Panc1 (cell line): Measurements from ENCODE around the gene LETM1. TPM values are rescaled to one million over a fixed set of nuclear protein-coding genes. Genes with fewer than 3 reads are reported as not detected.

Experiments
- ATAC-seq: fragments of 200-7000 bp; cut with Tn5 transposase; 2 replicates; pipeline ENCODE4 v1.9.1; 2020; ENCODE audit warnings: mild to moderate bottlenecking, moderate library complexity
- BruUV-seq: library from RNA; stranded (reverse); fragments of 400-500 nt; replicated peaks from 2 replicates; lab custom pipeline; 2021; lab: Mats Ljungman, UMichigan
- CTCF ChIA-PET: fragments of 300-600 bp; sonication (Branson Sonifier 250); formaldehyde crosslinking; loops from one replicate; lab custom pipeline; 2022; ENCODE audit warnings: antibody characterized with exemption; lab: Charles Lee
- POLR2A ChIA-PET: fragments of 300-600 bp; sonication (Branson Sonifier 250); formaldehyde crosslinking; loops from one replicate; lab custom pipeline; 2022; ENCODE audit warnings: antibody characterized with exemption; lab: Charles Lee
- DNase-seq: peaks from one replicate; pipeline ENCODE4 v3.0.0-alpha.2; 2010; ENCODE audit warnings: low read depth, low spot score
- H3K27ac ChIP-seq: 2 replicates; pipeline ENCODE4 v1.5.1; 2011; ENCODE audit warnings: mild to moderate bottlenecking, low read length, inconsistent platforms
- H3K27me3 ChIP-seq: fragments of 200-500 bp; sonication (Bioruptor generic); 2 replicates; pipeline ENCODE4 v1.6.0; 2014; ENCODE audit warnings: low read length, inconsistent platforms; ENCODE audit not compliant: control insufficient read depth, insufficient read depth
- H3K36me3 ChIP-seq: fragments of 200-500 bp; sonication (Bioruptor generic); 2 replicates; pipeline ENCODE4 v1.5.1; 2014; ENCODE audit warnings: inconsistent platforms, mild to moderate bottlenecking, low read length, moderate library complexity; ENCODE audit not compliant: control insufficient read depth, insufficient read depth
- H3K4me1 ChIP-seq: 2 replicates; pipeline ENCODE4 v1.5.1; 2011; ENCODE audit warnings: inconsistent platforms, mild to moderate bottlenecking, low read length, moderate library complexity; ENCODE audit not compliant: control insufficient read depth, insufficient read depth
- H3K4me3 ChIP-seq, 2 experiments: 2 replicates each; pipeline ENCODE4 v1.5.1; 2011 to 2012; ENCODE audit warnings: low read depth in 2 of 2, low read length in 2 of 2, mild to moderate bottlenecking in 2 of 2, inconsistent platforms in 1 of 2, moderate library complexity in 1 of 2
- H3K9me3 ChIP-seq: fragments of 200-500 bp; sonication (Bioruptor generic); 2 replicates; pipeline ENCODE4 v1.5.1; 2014; ENCODE audit warnings: low read depth, mild to moderate bottlenecking, inconsistent platforms, low read length, moderate library complexity; ENCODE audit not compliant: control insufficient read depth, insufficient read depth
- CTCF ChIP-seq: fragments of 450-650 bp; IDR thresholded peaks from 2 replicates; pipeline ENCODE4 v1.5.1; 2017; ENCODE audit warnings: mild to moderate bottlenecking
- POLR2AphosphoS5 ChIP-seq: IDR thresholded peaks from 2 replicates; pipeline ENCODE4 v1.6.1; 2012; ENCODE audit warnings: mild to moderate bottlenecking, low read depth, low read length, moderate library complexity
- REST ChIP-seq, 2 experiments: IDR thresholded peaks; 2 replicates each; pipeline ENCODE4 v1.6.1; 2011 to 2012; ENCODE audit warnings: low read depth in 2 of 2, control low read depth in 1 of 2, low read length in 1 of 2, mild to moderate bottlenecking in 1 of 2, moderate library complexity in 1 of 2; ENCODE audit not compliant: insufficient read depth in 1 of 2
- SIN3A ChIP-seq: IDR thresholded peaks from 2 replicates; pipeline ENCODE4 v1.6.1; 2012; ENCODE audit warnings: low read depth, mild to moderate bottlenecking, low read length, moderate library complexity, borderline replicate concordance; ENCODE audit not compliant: insufficient read depth
- TCF7L2 ChIP-seq: IDR thresholded peaks from 2 replicates; pipeline ENCODE4 v1.6.1; 2011; ENCODE audit warnings: mild to moderate bottlenecking, low read depth, low read length, inconsistent platforms
- in situ Hi-C: cut with HindIII; loops from 2 replicates; pipeline ENCODE4 v1.10.0; 2016; ENCODE audit warnings: low sequenced_read_pairs, low pct_unique_long_range_greater_than_20kb
- intact Hi-C: fragments of 100-400 bp; cut with micrococcal nuclease; formaldehyde crosslinking; loops from one replicate; pipeline ENCODE4 v1.10.0; 2022; ENCODE audit not compliant: unreplicated experiment
- total RNA-seq: library from RNA; stranded (reverse); gene quantifications from one replicate; pipeline ENCODE4 v1.2.1, GENCODE V29; 2021; ENCODE audit not compliant: unreplicated experiment

Gene LETM1
- total RNA-seq, 1 experiment from 2014 or later = 67.6 TPM

GRCh38 chr4:1874201-1874600, 18.2 kb upstream of the LETM1 start:
- BruUV-seq = no TSS peak
- H3K27me3 ChIP-seq = no peaks in the 10 kb centered on the region
- no peaks in the 10 kb centered on the region for H3K9me3 ChIP-seq
- intact Hi-C loops (no loop called here), in situ Hi-C loops (no loop called here)
- TF ChIP-seq CTCF = no peak
- DNase-seq (no peak), ATAC-seq (no peak)
- no peaks in the 10 kb centered on the region for H3K36me3 ChIP-seq
- no peak overlapping the region for H3K27ac ChIP-seq
- H3K4me1 ChIP-seq = peaks cover 22% of the 10 kb centered on the region
- CTCF ChIA-PET = no interaction called here
- POLR2A ChIA-PET = no interaction called here
- no peak overlapping the region for H3K4me3 ChIP-seq

GRCh38 chr4:1873776-1874175, 17.8 kb upstream of the LETM1 start:
- TF ChIP-seq TCF7L2 (no peak), CTCF (no peak), POLR2AphosphoS5 (no peak), REST (IDR thresholded peaks at IDR 0.05; ENCODE audit: insufficient read depth in 1 of 2, low read depth in 2 of 2, low read length in 1 of 2) (no peak), SIN3A (no peak)
- ChIA-PET CTCF (no interaction called here), POLR2A (no interaction called here)
- DNase-seq = no peak
- H3K36me3 ChIP-seq = no peaks in the 10 kb centered on the region
- no peak for ATAC-seq
- H3K27me3 ChIP-seq = no peaks in the 10 kb centered on the region
- H3K4me3 ChIP-seq = no peak overlapping the region
- H3K9me3 ChIP-seq = no peaks in the 10 kb centered on the region
- intact Hi-C loops (no loop called here), in situ Hi-C loops (no loop called here)
- H3K4me1 ChIP-seq = peaks cover 22% of the 10 kb centered on the region
- BruUV-seq = no TSS peak
- H3K27ac ChIP-seq = peak overlapping the region; percentile 86
